ENCODE data around the gene PLA2G2C. TPM values are rescaled to one million over a fixed set of nuclear protein-coding genes. Genes with fewer than 3 reads are reported as not detected.

Gene PLA2G2C
- total and polyA plus RNA-seq, 2 of the 8 experiments (the other 6 are each of a cell fraction or from before 2014, with no cell fraction given) = not detected

- DNase-seq (ENCODE audit: low read depth in 1 of 2, low spot score in 2 of 2) (no peak), FAIRE-seq (no peak)
- Histone ChIP-seq H2BK12ac (ENCODE audit: low read depth, low read length) (no peak overlapping the region), H3K23ac (ENCODE audit: insufficient read length) (no peak overlapping the region), H3K4me2 (ENCODE audit: insufficient read depth in 1 of 2, low read depth in 2 of 2, low read length in 2 of 2) (peak overlapping the region; percentile 24 to 83; a peak in 2 of 4 replicates), H3K9me3 (ENCODE audit: insufficient read depth in 2 of 2, low read depth in 1 of 2, low read length in 1 of 2) (no peaks in the 10 kb centered on the region), H2BK20ac (ENCODE audit: low read length) (no peak overlapping the region), H2BK120ac (replicated peaks; ENCODE audit: low read depth, low read length) (no peak overlapping the region), H3K9ac (replicated peaks in 1 of 4; ENCODE audit: extremely low read depth in 1 of 4, low read depth in 3 of 4, low read length in 3 of 4) (no peak overlapping the region), H3K14ac (ENCODE audit: insufficient read length) (no peak overlapping the region), H3K79me1 (ENCODE audit: low read depth, low read length) (no peaks in the 10 kb centered on the region), H4K5ac (ENCODE audit: insufficient read length, low read depth, low read length) (no peak overlapping the region), H3K4me1 (replicated peaks in 1 of 4; ENCODE audit: control insufficient read depth in 3 of 4, insufficient read depth in 4 of 4, low read length in 3 of 4) (peaks cover 6 to 10% (median 9%) of the 10 kb centered on the region in 4 experiments; a peak in 4 of 7 replicates), H2BK15ac (ENCODE audit: low read length) (no peak overlapping the region), H4K91ac (replicated peaks; ENCODE audit: insufficient read length, low read length) (no peak overlapping the region), H2BK5ac (ENCODE audit: low read depth, low read length) (no peak overlapping the region), H3K23me2 (ENCODE audit: low read depth, low read length) (peaks cover 4% of the 10 kb centered on the region; the same call in 1 of the 2 replicates), H4K8ac (ENCODE audit: extremely low read depth, insufficient read depth, low read length) (no peak overlapping the region), H3K18ac (ENCODE audit: extremely low read depth, low read length) (no peak overlapping the region), H3K4me3 (ENCODE audit: extremely low read depth in 1 of 4, insufficient read depth in 2 of 4, low read depth in 3 of 4, low read length in 4 of 4) (peak overlapping the region in 1 of 4 experiments; percentile 82; a peak in 2 of 8 replicates), H2AK5ac (ENCODE audit: low read depth, low read length) (no peak overlapping the region), H3K27ac (ENCODE audit: low read depth, low read length) (no peak overlapping the region), H3K79me2 (ENCODE audit: control insufficient read depth in 1 of 2, insufficient read depth in 2 of 2, low read length in 2 of 2) (no peaks in the 10 kb centered on the region), H3K56ac (replicated peaks; ENCODE audit: insufficient read length, low read depth, low read length) (no peak overlapping the region), H3K4ac (replicated peaks; ENCODE audit: insufficient read length, low read depth, low read length) (no peak overlapping the region), H4K20me1 (replicated peaks in 1 of 2; ENCODE audit: control insufficient read depth in 1 of 2, insufficient read depth in 2 of 2, low read length in 2 of 2) (no peaks in the 10 kb centered on the region), H2AFZ (ENCODE audit: low read length) (no peak overlapping the region), H3K36me3 (ENCODE audit: control insufficient read depth in 2 of 4, insufficient read depth in 4 of 4, low read length in 3 of 4) (no peaks in the 10 kb centered on the region), H3K27me3 (replicated peaks in 1 of 4; ENCODE audit: control insufficient read depth in 3 of 4, extremely low read depth in 1 of 4, insufficient read depth in 3 of 4, low read length in 3 of 4) (peaks cover 0 to 13% (median 10%) of the 10 kb centered on the region in 4 experiments; a peak in 5 of 7 replicates)
- WGBS, 2 experiments (ENCODE audit: extremely low coverage in 1 of 2, insufficient coverage in 1 of 2, insufficient read length in 1 of 2, insufficient replicate concordance in 2 of 2, low coverage in 1 of 2, low lambda C conversion rate in 2 of 2, missing lambda C conversion rate in 1 of 2) = 76% methylated on average over 7 of the region's 7 CpGs; no CpG with 5 or more reads in 1 of the 2 experiments
- ChIA-PET CTCF (ENCODE audit: partially characterized antibody) (interaction anchor here (0.7 to 4.4 kb wide), 14 partner anchors 8 to 267 kb away, joined by 3 to 31 read pairs (median 3); no protein-coding TSS in a partner anchor), POLR2A (ENCODE audit: partially characterized antibody) (interaction anchor here (1.1 to 1.5 kb wide), 2 partner anchors 9 to 29 kb away, joined by 3 read pairs; no protein-coding TSS in a partner anchor)
- TF ChIP-seq RXRA (IDR thresholded peaks at IDR 0.05; ENCODE audit: insufficient read depth, low read depth, low read length) (no peak), POU5F1 (IDR thresholded peaks at IDR 0.05; ENCODE audit: low read depth, low read length) (no peak), FOSL1 (IDR thresholded peaks at IDR 0.05; ENCODE audit: insufficient read depth, low read depth, low read length) (no peak), SAP30 (IDR thresholded peaks at IDR 0.05; ENCODE audit: insufficient read depth, insufficient replicate concordance, low read length) (no peak), SIX5 (IDR thresholded peaks at IDR 0.05; ENCODE audit: low read depth, low read length) (no peak), SP4 (IDR thresholded peaks at IDR 0.05; ENCODE audit: low read length) (no peak), KDM5A (IDR thresholded peaks at IDR 0.05; ENCODE audit: low read length) (no peak), SUZ12 (IDR thresholded peaks at IDR 0.05; ENCODE audit: low read length) (no peak), ASH2L (IDR thresholded peaks at IDR 0.05; ENCODE audit: low read length) (no peak), CEBPB (IDR thresholded peaks at IDR 0.05; ENCODE audit: low read depth, low read length) (no peak), SIN3A (conservative IDR thresholded peaks at IDR 0.05 in 1 of 2, IDR thresholded peaks at IDR 0.05 in 1 of 2; ENCODE audit: low read depth in 1 of 2, low read length in 2 of 2) (no peak), RBBP5 (IDR thresholded peaks at IDR 0.05; ENCODE audit: borderline replicate concordance, low read depth, low read length) (no peak), ZNF274 (IDR thresholded peaks at IDR 0.05; ENCODE audit: borderline replicate concordance, extremely low read depth, low read length) (no peak)
Measured at GRCh38 chr1:20187103-20187812, 940 bp upstream of the PLA2G2C start.

All from H1 (cell line).